Measurements from ENCODE around the gene SYCP2.

The SYCP2 gene

DNA sequence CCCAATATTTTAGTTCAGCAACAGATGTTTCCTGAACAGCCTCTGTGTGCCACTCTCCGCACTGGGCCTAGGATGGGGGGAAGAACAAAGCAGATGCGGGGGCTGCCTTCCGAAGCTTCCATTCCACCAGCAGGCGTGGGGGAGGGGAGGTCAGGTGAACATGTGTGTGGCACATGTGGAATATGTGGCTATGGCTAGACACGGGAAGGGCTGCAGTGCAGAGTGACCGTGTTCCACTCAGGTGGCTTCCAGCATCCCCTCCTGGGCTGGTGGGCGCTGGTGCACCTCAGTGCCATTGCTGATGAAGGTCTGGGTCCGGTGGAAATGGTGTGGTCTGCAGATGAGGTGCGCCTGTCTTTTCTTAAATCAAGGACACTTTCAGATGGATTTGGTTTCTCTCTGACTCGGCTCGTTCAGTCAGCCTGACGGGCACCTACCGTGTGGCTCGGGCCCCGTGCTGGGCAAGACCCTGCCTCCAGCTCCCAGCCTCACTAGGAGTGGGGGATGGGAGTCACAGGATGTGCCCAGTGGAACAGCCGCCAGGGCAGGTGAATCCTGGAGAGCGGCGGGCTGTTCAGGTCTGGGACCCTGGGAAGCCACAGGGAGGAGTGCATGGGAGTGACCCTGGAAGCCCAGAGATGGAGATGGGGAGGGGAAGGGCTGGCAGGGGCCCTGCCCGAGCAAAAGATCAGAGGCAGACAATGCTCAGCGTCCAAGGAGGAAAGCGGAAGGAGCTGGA, 111.0 kb downstream of the SYCP2 start:
- DNase-seq, result no peak

DNA sequence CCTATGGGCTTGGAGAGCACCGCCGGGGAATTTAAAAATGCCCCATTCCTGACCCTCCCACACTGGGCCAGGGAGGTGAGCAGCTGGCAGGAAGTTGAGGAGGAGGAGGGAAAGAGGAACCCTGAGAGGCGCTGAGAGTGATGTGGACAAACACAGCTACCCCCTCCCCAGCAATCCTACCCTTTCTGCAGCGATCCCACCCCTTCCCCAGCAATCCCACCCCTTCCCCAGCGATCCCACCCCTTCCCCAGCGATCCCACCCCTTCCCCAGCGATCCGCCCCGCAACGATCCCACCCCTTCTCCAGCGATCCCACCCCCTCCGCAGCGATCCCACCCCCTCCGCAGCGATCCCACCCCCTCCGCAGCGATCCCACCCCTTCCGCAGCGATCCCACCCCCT, 111.6 kb downstream of the SYCP2 start:
- no peak for DNase-seq

DNA sequence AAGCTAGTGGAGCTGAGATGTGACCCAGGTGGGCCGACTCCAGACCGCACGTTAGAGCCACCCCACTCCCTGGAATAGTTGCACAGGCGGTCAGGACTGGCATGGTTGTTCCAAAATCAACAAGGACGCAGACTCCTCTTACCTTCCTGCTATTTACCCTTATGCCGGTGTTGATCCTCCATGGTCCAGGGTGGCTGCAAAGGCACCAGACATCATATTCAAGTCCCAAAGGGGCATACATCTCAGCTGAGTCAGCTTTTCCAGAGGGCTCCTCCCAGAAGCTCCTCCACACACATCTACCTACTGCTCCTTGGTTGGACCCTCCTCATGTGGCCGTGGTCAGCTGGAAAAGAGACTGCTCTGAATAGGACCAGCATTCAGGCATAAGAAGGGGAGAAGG, 112.2 kb downstream of the SYCP2 start:
- DNase-seq, result no peak

DNA sequence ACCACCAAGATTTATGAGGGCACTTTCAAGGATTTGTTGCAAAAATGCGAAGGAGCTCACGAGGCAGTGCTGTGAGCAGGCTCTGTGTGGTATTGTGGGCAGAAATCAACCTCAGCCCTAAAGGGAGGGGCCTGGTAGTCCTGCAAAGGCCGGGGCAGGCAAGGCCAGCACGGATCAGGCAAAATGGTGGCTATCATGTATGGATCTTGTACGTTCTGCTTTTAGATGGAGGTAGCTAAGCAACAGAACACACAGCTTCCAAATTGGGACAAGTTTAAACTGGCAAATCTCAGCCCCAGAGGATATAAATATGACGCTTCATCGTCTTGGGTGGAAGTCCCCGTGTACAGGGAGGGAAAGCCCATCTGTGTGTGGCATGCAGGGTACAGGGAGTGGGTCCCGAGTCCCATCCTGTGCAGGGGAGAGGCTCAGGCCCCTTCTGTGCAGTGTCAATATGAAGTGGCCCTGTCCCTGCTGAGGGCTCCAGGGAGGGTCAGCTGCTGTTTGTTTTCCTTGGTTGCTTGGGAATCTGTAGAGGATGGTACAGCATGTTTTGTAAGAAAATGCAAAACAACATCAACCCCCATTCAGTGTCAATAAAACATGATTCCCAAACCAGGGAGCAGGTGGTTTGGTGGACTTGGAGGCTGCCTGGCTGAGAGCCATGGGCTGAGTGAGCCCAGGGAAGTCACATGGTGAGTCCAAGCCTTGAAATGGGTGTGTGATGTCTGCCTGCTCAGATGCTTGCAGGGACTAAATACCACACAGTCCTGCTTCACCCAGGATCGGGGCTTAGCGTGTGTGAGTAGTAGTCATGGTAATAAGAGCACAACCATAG, 113.0 kb downstream of the SYCP2 start:
- DNase-seq, result no peak

DNA sequence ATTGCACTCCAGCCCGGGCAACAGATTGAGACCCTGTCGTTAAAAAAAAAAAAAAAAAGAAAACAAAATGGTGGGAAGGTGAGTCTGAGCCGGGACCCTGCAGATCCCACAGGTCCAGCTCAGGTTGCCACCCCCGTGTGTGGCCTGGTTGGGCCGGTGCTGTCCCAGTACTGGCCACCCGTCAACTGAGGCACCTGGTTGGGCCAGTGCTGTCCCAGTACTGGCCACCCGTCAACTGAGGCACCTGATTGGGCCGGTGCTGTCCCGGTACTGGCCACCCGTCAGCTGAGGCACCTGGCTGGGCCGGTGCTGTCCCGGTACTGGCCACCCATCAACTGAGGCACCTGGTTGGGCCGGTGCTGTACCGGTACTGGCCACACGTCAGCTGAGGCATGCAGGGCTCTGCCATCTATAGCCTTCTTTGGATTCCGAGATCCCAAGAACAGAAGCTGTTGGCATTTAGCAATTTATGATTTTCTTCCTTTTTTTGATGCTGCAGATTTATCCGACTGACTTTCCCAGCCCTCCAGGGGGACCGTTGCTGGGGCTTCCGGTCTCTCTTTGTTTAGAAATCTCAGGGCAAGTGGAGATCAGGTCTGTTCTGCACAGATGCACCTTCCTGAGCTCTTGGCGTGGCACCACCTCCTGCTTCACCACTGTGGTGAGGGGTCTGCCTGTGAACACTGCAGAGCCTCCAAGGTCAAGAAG, 113.8 kb downstream of the SYCP2 start:
- DNase-seq, result no peak

DNA sequence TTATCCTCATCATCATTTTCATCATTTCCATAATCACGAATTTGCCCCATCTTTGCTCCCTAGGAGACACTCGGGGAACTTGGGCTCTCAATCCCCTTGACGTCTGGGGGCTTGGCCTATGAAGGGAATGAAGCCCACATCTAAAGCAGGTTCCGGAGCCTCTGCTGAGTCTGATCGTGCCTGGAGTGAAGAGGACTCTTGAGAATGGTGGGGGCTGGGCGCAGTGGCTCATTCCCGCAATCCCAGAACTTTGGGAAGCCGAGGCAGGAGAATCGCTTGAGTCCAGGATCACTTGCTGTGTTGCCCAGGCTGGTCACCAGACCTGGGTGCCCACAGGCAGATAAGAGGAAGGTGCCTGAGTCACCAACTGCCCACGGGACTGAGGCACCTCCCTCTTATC, 114.5 kb downstream of the SYCP2 start:
- no peak for DNase-seq

DNA sequence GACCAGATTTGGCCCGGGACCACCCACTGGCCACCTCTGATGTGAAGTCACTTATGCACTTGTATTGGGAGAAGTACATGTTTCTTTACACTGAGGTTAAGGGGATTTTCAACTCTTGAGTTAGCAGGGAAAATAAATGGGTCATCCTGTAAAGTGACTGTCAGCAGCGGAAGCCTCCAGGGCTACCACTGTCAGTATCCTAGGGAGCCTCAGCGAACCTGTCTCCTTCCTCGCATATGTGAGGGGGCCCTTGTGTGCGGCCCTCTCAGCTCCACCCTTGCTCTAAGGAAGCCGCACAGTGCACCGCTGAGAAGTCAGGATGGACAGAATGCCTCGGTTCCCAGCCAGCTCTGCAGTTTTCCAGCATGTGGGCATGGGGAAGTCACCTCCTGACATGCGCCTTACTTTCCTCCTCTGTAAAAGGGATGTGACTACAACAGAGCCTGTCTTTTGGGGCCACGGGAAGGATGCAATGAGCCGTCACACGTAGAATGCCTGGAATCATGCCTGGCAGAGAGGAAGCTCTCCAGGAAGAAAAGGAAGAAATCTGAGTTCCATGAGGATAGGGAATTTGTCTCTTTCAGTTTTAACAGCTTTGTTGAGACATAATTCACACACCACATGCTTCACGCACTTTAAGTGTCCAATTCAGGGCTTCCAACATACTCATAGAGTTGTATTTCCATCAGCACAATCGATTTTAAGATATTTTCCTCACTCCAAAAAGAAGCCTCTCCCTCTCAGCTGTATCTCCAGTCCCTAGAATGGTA, 115.4 kb downstream of the SYCP2 start:
- no peak for DNase-seq

DNA sequence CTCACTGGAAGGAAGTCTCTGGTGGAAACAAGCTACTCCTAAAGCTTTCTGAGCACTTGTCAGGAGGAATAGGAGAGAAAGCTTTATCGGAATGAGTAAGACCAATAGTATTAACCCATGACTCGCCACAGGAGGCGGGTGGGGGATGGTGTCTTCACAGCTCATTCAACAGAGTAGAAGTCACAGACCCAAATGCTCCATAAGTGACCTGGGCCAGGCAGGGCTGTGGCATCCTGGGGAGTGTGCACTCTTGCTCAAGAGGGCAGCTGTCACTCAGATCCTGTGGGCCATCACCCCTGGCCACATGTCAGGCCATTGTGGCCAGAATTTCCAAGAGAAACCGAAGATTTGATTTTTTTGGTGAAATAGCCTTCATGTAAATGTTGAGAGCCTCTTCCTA, 116.0 kb downstream of the SYCP2 start:
- DNase-seq, result no peak

DNA sequence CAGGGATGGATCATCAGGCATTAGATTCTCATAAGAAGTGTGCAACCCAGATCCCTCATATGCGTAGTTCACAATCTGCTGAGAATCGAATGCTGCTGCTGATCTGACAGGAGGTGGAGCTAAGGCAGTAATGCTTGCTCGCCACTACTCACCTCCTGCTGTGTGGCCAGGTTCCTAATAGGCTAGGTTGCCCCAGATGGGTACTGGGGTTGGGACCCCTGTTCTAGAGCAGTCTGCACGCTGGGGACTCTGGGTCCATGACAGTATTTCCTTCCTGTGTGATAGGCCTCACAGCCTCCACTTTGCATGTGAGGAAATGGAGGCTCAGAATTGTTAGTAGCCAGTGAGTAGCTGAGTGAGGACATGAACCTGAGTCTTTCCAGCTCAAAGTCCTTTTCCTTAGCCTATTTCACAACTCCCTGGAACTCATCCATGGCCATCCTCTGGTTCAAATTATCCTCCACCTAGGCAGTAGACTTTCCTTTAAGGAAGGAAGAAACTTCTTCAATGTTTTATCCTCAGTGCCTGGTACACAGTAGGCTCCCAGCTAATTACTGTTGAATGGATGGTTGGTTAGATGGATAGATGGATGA, 117.2 kb downstream of the SYCP2 start:
- DNase-seq, result no peak

DNA sequence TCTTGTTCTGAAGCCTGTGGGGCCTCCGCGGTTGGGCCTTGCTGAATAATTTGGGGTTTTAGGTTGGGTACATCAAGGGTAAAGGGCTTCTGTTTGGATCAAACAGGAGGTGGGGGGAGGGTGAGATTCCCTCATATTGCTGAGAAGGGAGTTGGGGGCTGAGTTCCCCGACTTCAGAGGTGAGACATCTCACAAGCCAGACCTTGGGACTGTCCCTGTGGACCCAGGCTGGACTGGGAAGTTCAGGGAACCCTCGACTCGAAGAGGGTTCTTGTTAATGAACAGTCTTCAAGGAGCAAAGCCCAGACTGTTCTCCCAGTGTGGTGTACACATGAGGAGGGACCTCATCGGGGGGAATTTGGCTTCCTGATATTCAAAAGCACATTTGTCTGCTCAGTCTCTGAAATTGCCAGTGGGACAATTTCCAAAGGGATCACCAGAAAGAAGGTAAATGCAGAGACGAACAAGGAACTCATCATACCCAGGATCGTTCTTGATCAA, 118.5 kb downstream of the SYCP2 start:
- DNase-seq, result no peak

DNA sequence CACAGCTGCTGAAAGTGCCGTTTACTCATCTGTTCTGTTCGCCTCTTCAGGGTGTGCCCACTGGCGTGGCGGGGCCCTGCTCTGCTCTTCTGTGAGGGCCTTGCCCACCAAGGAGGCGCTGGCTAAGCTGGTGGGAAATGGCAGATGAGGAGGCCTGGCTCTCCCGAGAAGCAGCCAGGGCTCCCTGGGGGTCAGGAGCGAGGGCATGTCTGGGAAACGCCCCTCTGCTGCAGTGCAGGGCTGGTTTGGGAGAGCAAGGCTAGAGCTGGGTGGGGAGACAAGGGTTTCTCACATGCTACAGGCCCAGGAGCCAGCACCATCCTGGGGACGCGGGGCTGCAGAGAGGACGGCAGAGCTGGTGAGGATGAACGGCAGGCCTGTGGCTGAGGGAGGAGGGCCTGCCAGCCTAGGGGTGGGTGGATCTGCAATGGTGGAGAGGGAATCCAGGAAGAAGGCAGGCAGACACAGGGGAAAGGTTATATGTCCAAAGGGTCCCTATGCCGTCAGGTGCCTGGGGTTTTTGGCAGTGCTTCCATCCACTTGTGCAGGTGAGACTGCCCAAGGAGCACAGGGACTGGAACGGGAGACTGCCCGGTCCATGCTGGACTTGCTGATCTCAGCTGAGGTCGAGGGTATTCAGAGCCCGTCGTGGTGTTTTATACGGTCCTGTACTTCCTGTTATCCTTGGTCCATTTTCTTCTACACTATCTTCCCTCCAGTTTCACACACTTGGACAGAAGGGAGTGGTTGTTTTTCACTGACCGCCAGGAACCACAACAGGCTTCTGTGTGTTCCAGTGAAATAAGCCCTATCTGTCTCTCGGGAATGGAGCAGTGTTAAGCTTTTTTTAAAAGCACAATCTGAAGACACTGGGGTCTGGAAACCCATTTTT, 119.2 kb downstream of the SYCP2 start:
- no peak for DNase-seq

Data from fibroblast of skin of scalp (primary cell).